Endodermal cell (in vitro differentiated cells): ENCODE measurements around the gene INMT. TPM values are rescaled to one million over a fixed set of nuclear protein-coding genes. Genes with fewer than 3 reads are reported as not detected.

ENCODE experiments used
- DNase-seq: peaks from one replicate; pipeline ENCODE4 v3.0.0-alpha.2; 2017
- H3K27ac ChIP-seq: 2 replicates; pipeline ENCODE4 v1.5.1; 2013; ENCODE audit warnings: mild to moderate bottlenecking, low read depth, low read length, moderate library complexity
- H3K27me3 ChIP-seq: 2 replicates; pipeline ENCODE4 v1.6.1; 2013; ENCODE audit warnings: mild to moderate bottlenecking, low read length, moderate library complexity; ENCODE audit not compliant: insufficient read depth, control insufficient read depth, poor library complexity, severe bottlenecking
- H3K36me3 ChIP-seq: 2 replicates; pipeline ENCODE4 v1.7.0; 2013; ENCODE audit warnings: mild to moderate bottlenecking, low read length, moderate library complexity; ENCODE audit not compliant: control insufficient read depth, insufficient read depth
- H3K4me1 ChIP-seq: one replicate; pipeline ENCODE4 v1.7.0; 2013; ENCODE audit warnings: low read length; ENCODE audit not compliant: control insufficient read depth, insufficient read depth
- H3K4me3 ChIP-seq: 2 replicates; pipeline ENCODE4 v1.5.1; 2013; ENCODE audit warnings: mild to moderate bottlenecking, low read length, moderate library complexity
- H3K9ac ChIP-seq: 2 replicates; pipeline ENCODE4 v1.6.1; 2013; ENCODE audit warnings: mild to moderate bottlenecking, low read length, moderate library complexity; ENCODE audit not compliant: poor library complexity, severe bottlenecking; ENCODE audit errors: extremely low read depth
- H3K9me3 ChIP-seq: 2 replicates; pipeline ENCODE4 v1.6.1; 2013; ENCODE audit warnings: mild to moderate bottlenecking, low read length, moderate library complexity; ENCODE audit not compliant: control insufficient read depth
- H3K27ac Mint-ChIP-seq: 2 replicates; pipeline ENCODE4 v1.8.0; 2020; ENCODE audit warnings: mixed read lengths
- H3K27me3 Mint-ChIP-seq: 2 replicates; pipeline ENCODE4 v1.8.0; 2021; ENCODE audit warnings: mild to moderate bottlenecking, mixed read lengths; ENCODE audit not compliant: insufficient read depth
- H3K36me3 Mint-ChIP-seq: 2 replicates; pipeline ENCODE4 v1.8.0; 2020; ENCODE audit warnings: low read depth, mixed read lengths
- H3K4me1 Mint-ChIP-seq: 2 replicates; pipeline ENCODE4 v1.8.0; 2020; ENCODE audit warnings: mixed read lengths
- H3K4me3 Mint-ChIP-seq: 2 replicates; pipeline ENCODE4 v1.8.0; 2020; ENCODE audit warnings: mild to moderate bottlenecking, moderate library complexity, mixed read lengths
- H3K9me3 Mint-ChIP-seq: 2 replicates; pipeline ENCODE4 v1.8.0; 2020; ENCODE audit warnings: mild to moderate bottlenecking, mixed read lengths
- WGBS, 2 experiments: methylation state at CpG; one replicate each; pipeline versions ENCODE4 v1.1.5 to v1.1.7; 2013; ENCODE audit warnings: missing lambda C conversion rate in 2 of 2, mixed read lengths in 1 of 2; ENCODE audit not compliant: insufficient coverage in 1 of 2, insufficient read length in 1 of 2; 5-methylcytosine and 5-hydroxymethylcytosine counted together
- total RNA-seq, 2 donors: library from RNA; stranded (reverse); fragmentation: NEBNext Ultra II Directional in 1 of 2; extraction: Animal tissue kit (Norgen Biotek cat#: 25700) in 1 of 2; gene quantifications; 2 replicates in 1 of 2; 3 replicates in 1 of 2; pipeline ENCODE4 v1.2.1, GENCODE V29; 2021
- TF ChIP-seq, protein P1 (sequence below): fragments of 200-600 bp; sonication (generic); conservative IDR thresholded peaks from 2 replicates; pipeline ENCODE4 v1.5.0; 2021; ENCODE audit warnings: antibody characterized with exemption, mild to moderate bottlenecking

The INMT gene
- total RNA-seq, 2 donors from 2014 or later = 3.0 to 3.3 TPM

DNA sequence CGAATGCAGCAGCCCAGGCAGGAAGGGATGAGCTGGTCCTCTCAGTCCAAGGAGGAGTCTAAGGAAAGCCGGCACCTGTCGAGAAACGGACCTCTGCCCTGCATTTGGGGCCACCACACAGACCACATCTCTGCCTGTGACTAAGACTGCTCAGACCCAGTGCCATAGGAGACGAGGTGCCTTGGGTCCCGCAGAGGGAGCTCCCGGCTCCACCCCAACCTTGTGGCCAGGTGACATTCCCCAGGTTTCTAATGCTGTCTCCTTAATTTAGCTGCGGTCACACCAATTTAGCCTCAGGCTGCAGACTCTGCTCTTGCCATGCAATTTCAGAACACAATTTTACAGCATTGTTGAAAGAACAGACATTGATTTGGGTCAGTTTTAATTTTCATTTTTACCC lies 46.9 kb upstream of the INMT start:
- DNase-seq = no peak
- Mint-ChIP-seq H3K27ac (no peak overlapping the region), H3K4me3 (no peak overlapping the region), H3K36me3 (no peaks in the 10 kb centered on the region), H3K9me3 (no peaks in the 10 kb centered on the region), H3K4me1 (peaks cover 14% of the 10 kb centered on the region), H3K27me3 (peaks cover 39% of the 10 kb centered on the region)
- TF ChIP-seq, protein P1, sequence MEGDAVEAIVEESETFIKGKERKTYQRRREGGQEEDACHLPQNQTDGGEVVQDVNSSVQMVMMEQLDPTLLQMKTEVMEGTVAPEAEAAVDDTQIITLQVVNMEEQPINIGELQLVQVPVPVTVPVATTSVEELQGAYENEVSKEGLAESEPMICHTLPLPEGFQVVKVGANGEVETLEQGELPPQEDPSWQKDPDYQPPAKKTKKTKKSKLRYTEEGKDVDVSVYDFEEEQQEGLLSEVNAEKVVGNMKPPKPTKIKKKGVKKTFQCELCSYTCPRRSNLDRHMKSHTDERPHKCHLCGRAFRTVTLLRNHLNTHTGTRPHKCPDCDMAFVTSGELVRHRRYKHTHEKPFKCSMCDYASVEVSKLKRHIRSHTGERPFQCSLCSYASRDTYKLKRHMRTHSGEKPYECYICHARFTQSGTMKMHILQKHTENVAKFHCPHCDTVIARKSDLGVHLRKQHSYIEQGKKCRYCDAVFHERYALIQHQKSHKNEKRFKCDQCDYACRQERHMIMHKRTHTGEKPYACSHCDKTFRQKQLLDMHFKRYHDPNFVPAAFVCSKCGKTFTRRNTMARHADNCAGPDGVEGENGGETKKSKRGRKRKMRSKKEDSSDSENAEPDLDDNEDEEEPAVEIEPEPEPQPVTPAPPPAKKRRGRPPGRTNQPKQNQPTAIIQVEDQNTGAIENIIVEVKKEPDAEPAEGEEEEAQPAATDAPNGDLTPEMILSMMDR = no peak
- Histone ChIP-seq H3K27ac (no peak overlapping the region), H3K4me1 (peaks cover 9% of the 10 kb centered on the region), H3K9ac (no peak overlapping the region), H3K9me3 (no peaks in the 10 kb centered on the region), H3K4me3 (no peak overlapping the region), H3K36me3 (no peaks in the 10 kb centered on the region), H3K27me3 (peaks cover 41% of the 10 kb centered on the region)
- WGBS, 2 experiments = 92 to 97% methylated on average over 7 to 8 of the region's 8 CpGs

DNA sequence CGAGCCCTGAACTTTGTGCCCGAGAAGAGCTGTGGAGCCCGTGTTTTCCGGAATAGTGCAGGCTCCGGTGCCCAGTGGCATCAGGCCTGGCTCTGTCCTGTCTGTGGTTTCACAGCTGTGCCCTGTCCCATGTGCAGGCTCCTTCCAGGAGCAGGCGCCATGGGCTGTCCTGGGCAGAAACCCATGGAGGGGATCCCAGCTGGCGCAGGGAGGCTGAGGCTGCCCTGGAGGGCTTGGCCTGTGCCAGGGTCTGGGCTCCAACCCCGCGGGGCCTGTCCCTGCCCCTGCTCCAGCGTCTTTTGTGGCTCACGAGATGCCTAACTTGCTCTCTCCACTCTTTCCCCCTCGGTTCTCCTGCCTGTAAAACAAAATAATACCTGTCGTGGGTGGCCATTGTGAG lies 46.3 kb upstream of the INMT start:
- Histone ChIP-seq H3K4me3 (no peak overlapping the region), H3K27ac (no peak overlapping the region), H3K4me1 (peaks cover 7% of the 10 kb centered on the region), H3K9ac (no peak overlapping the region), H3K27me3 (peaks cover 41% of the 10 kb centered on the region), H3K9me3 (no peaks in the 10 kb centered on the region), H3K36me3 (no peaks in the 10 kb centered on the region)
- 91 to 97% methylated on average over 10 to 13 of the region's 13 CpGs for WGBS, 2 experiments
- no peaks in the 10 kb centered on the region for H3K9me3 Mint-ChIP-seq
- no peak for DNase-seq
- TF ChIP-seq, protein P1 = no peak
- H3K4me1 Mint-ChIP-seq = peaks cover 8% of the 10 kb centered on the region
- no peaks in the 10 kb centered on the region for H3K36me3 Mint-ChIP-seq
- peaks cover 37% of the 10 kb centered on the region for H3K27me3 Mint-ChIP-seq
- H3K4me3 Mint-ChIP-seq = no peak overlapping the region
- no peak overlapping the region for H3K27ac Mint-ChIP-seq

DNA sequence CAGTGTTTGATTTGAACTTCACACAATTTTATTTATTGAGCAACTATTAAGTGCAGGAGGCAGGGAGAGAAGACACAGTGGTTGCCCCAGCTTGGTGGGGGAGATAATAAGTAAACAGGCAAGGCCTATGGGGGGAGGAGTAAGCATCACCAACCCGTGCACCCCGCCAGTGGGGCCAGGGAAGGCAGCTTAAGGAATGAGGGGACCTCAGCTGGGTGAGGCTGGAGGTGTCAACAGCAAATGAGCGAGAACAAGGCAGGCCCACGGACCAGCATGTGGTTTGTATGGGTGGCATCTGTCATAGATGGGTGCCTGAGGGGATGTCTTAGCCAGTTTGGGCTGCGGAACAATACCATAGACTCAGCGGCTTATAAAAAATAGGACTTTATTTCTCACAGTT lies 45.6 kb upstream of the INMT start:
- H3K4me1 ChIP-seq = no peaks in the 10 kb centered on the region
- no peaks in the 10 kb centered on the region for H3K9me3 ChIP-seq
- no peak for DNase-seq
- TF ChIP-seq, protein P1 = no peak
- H3K4me3 ChIP-seq = no peak overlapping the region
- no peaks in the 10 kb centered on the region for H3K9me3 Mint-ChIP-seq
- no peaks in the 10 kb centered on the region for H3K36me3 Mint-ChIP-seq
- peaks cover 33% of the 10 kb centered on the region for H3K27me3 Mint-ChIP-seq
- no peaks in the 10 kb centered on the region for H3K36me3 ChIP-seq
- H3K27ac ChIP-seq = no peak overlapping the region
- WGBS, 2 experiments = 97 to 100% methylated on average over 6 of the region's 6 CpGs
- H3K4me1 Mint-ChIP-seq = peaks cover 1% of the 10 kb centered on the region
- no peak overlapping the region for H3K27ac Mint-ChIP-seq
- no peak overlapping the region for H3K4me3 Mint-ChIP-seq
- peaks cover 39% of the 10 kb centered on the region for H3K27me3 ChIP-seq
- no peak overlapping the region for H3K9ac ChIP-seq
